Cerebellar nuclear complex (tissue), 1 donor: Measurements from ENCODE around the gene TEKT2.

Source experiments
- DNase-seq, 2 experiments: peaks; one replicate each; lab custom pipeline; 2025; lab: John Stamatoyannopoulos, UW

Gene TEKT2

GRCh38 chr1:36128905-36129206 is 45.0 kb downstream of the TEKT2 start:
- no peak for DNase-seq

GRCh38 chr1:36132029-36132428 is 48.1 kb downstream of the TEKT2 start:
- DNase-seq = no peak

- no peak for DNase-seq
Measured at GRCh38 chr1:36133484-36133883, 49.6 kb downstream of the TEKT2 start.

GRCh38 chr1:36134031-36134430 is 50.1 kb downstream of the TEKT2 start:
- no peak for DNase-seq

GRCh38 chr1:36134505-36135329 is 50.8 kb downstream of the TEKT2 start:
- no peak for DNase-seq

GRCh38 chr1:36135330-36135667 is 51.4 kb downstream of the TEKT2 start:
- no peak for DNase-seq

- DNase-seq = no peak
Measured at GRCh38 chr1:36135796-36136195, 51.9 kb downstream of the TEKT2 start.

- DNase-seq = no peak
Measured at GRCh38 chr1:36136535-36136934, 52.6 kb downstream of the TEKT2 start.

GRCh38 chr1:36137226-36137625 is 53.3 kb downstream of the TEKT2 start:
- DNase-seq = no peak

- peak; percentile 34 to 41 for DNase-seq
Measured at GRCh38 chr1:36137776-36138175, 53.9 kb downstream of the TEKT2 start.
